K562 (cell line): Measurements from ENCODE around the gene TMEM184A. TPM values are rescaled to one million over a fixed set of nuclear protein-coding genes. Genes with fewer than 3 reads are reported as not detected.

Experiments
- ARID3B ChIP-seq: fragments of 250-450 bp; sonication (Bioruptor Pico); IDR thresholded peaks from 2 replicates; pipeline ENCODE4 v1.4.0; 2020; ENCODE audit warnings: borderline replicate concordance
- ATF3 ChIP-seq, 2 experiments: fragments of 450-650 bp in 1 of 2; sonication (generic) in 1 of 2; formaldehyde crosslinking in 1 of 2; IDR thresholded peaks in 1 of 2; conservative IDR thresholded peaks in 1 of 2; 2 replicates each; pipeline versions ENCODE4 v1.6.1 to v1.8.1; 2016 to 2023; ENCODE audit warnings: mild to moderate bottlenecking in 2 of 2, moderate library complexity in 2 of 2, inconsistent platforms in 1 of 2, missing genetic modification reagents in 1 of 2
- BHLHE40 ChIP-seq: IDR thresholded peaks from 2 replicates; pipeline ENCODE4 v1.6.1; 2011; ENCODE audit warnings: low read length, improper control_type of control experiment
- DDX20 ChIP-seq: fragments of 450-650 bp; IDR thresholded peaks from 2 replicates; pipeline ENCODE4 v1.6.1; 2016; ENCODE audit warnings: missing genetic modification characterization, low read depth, mild to moderate bottlenecking, missing compliant biosample characterization, moderate library complexity
- ELK1 ChIP-seq: sonication (generic); formaldehyde crosslinking; IDR thresholded peaks from 2 replicates; pipeline ENCODE4 v1.8.1; 2022; ENCODE audit warnings: missing genetic modification reagents
- ETV6 ChIP-seq, 3 experiments: fragments of 150-350 bp in 1 of 3; sonication (generic) in 1 of 3; formaldehyde crosslinking in 1 of 3; IDR thresholded peaks; 2 replicates each; pipeline versions ENCODE4 v1.6.1 to v1.8.0; 2014 to 2022; ENCODE audit warnings: borderline replicate concordance in 2 of 3, low read depth in 2 of 3, antibody characterized with exemption in 1 of 3, low read length in 1 of 3, mild to moderate bottlenecking in 1 of 3, missing genetic modification reagents in 1 of 3
- FOXA3 ChIP-seq, 2 experiments: fragments of 450-650 bp in 1 of 2; sonication (generic) in 1 of 2; formaldehyde crosslinking; IDR thresholded peaks in 1 of 2; conservative IDR thresholded peaks in 1 of 2; 2 replicates each; pipeline versions ENCODE4 v1.4.0 to v1.8.0; 2020 to 2022; ENCODE audit warnings: mild to moderate bottlenecking in 2 of 2, missing genetic modification reagents in 1 of 2
- KDM2B ChIP-seq: fragments of 250-450 bp; sonication (Bioruptor Pico); IDR thresholded peaks from 2 replicates; pipeline ENCODE4 v1.8.0; 2021; ENCODE audit warnings: mild to moderate bottlenecking, moderate library complexity
- MITF ChIP-seq: IDR thresholded peaks from 2 replicates; pipeline ENCODE4 v1.6.1; 2014; ENCODE audit warnings: antibody characterized with exemption
- MYBL2 ChIP-seq, 2 experiments: fragments of 450-650 bp in 1 of 2; sonication (generic) in 1 of 2; formaldehyde crosslinking in 1 of 2; IDR thresholded peaks; 2 replicates each; pipeline versions ENCODE4 v1.6.1 to v1.8.1; 2017 to 2022; ENCODE audit warnings: borderline replicate concordance in 1 of 2, inconsistent platforms in 1 of 2, low read depth in 1 of 2, mild to moderate bottlenecking in 1 of 2, missing genetic modification reagents in 1 of 2, moderate library complexity in 1 of 2
- NFYB ChIP-seq: IDR thresholded peaks from 2 replicates; pipeline ENCODE4 v1.6.1; 2011; ENCODE audit warnings: mild to moderate bottlenecking, moderate library complexity; ENCODE audit not compliant: insufficient read length; ENCODE audit errors: extremely low read depth
- PHTF2 ChIP-seq: fragments of 250-450 bp; sonication (Bioruptor Pico); IDR thresholded peaks from 2 replicates; pipeline ENCODE4 v1.5.0; 2021; ENCODE audit warnings: mild to moderate bottlenecking
- POLR2A ChIP-seq: fragments of 450-650 bp; conservative IDR thresholded peaks from 2 replicates; pipeline ENCODE4 v1.6.1; 2016
- POLR2H ChIP-seq: IDR thresholded peaks from 2 replicates; pipeline ENCODE4 v1.6.1; 2016; ENCODE audit warnings: missing genetic modification characterization, low read depth, mild to moderate bottlenecking, control low read depth, missing compliant biosample characterization, moderate library complexity
- POLR3A ChIP-seq: IDR thresholded peaks from 2 replicates; pipeline ENCODE4 v1.6.1; 2011; ENCODE audit warnings: borderline replicate concordance, mild to moderate bottlenecking, moderate library complexity; ENCODE audit not compliant: insufficient read length, insufficient read depth; ENCODE audit errors: extremely low read depth
- SP1 ChIP-seq: sonication (generic); formaldehyde crosslinking; IDR thresholded peaks from 2 replicates; pipeline ENCODE4 v1.8.1; 2022; ENCODE audit warnings: mild to moderate bottlenecking, missing genetic modification reagents
- SREBF1 ChIP-seq: fragments of 150-350 bp; IDR thresholded peaks from 2 replicates; pipeline ENCODE4 v1.6.1; 2014; ENCODE audit warnings: antibody characterized with exemption, low read depth, low read length, borderline replicate concordance
- ZBTB7A ChIP-seq: IDR thresholded peaks from 2 replicates; pipeline ENCODE4 v1.6.1; 2011; ENCODE audit warnings: low read depth, mild to moderate bottlenecking, low read length, moderate library complexity, borderline replicate concordance; ENCODE audit not compliant: control insufficient read depth
- ZKSCAN1 ChIP-seq: fragments of 150-350 bp; IDR thresholded peaks from 2 replicates; pipeline ENCODE4 v1.6.1; 2016; ENCODE audit warnings: low read depth, low read length
- ZNF165 ChIP-seq: fragments of 250-450 bp; sonication (Bioruptor Pico); IDR thresholded peaks from 2 replicates; pipeline ENCODE4 v1.4.0; 2020; ENCODE audit warnings: borderline replicate concordance
- ZNF316 ChIP-seq: fragments of 450-650 bp; IDR thresholded peaks from 2 replicates; pipeline ENCODE4 v1.6.1; 2016
- polyA plus RNA-seq, 8 experiments: library from polyadenylated mRNA; depleted of rRNA in 4 of 8; stranded (reverse) in 5 of 8; unstranded in 3 of 8; fragments of >200 nt; fragmentation: Nextera tagmentation in 2 of 8; fragmentation: Illumina TruSeq in 1 of 8; extraction: Ambion mirVana in 2 of 8; extraction: Trizol in 1 of 8; gene quantifications; 2 replicates each; pipeline versions ENCODE4 v1.2.1 to v1.2.3, GENCODE V29; 2011 to 2014; ENCODE audit warnings: inconsistent platforms in 1 of 8, missing spikeins in 1 of 8
- total RNA-seq, 7 experiments: library from RNA; depleted of rRNA in 6 of 7; stranded (reverse); fragments of >200 nt in 6 of 7; fragmentation: Illumina TruSeq in 2 of 7; extraction: Trizol in 2 of 7; gene quantifications; 2 replicates each; pipeline versions ENCODE4 v1.2.1 to v1.2.3, GENCODE V29; 2011 to 2021; ENCODE audit warnings: low replicate concordance in 1 of 7

TMEM184A gene
- total and polyA plus RNA-seq, 9 of the 15 experiments (the other 6 are each of a cell fraction or from before 2014, with no cell fraction given) = 0.10 to 0.18 (median 0.11) TPM; not detected in 6

GRCh38 chr7:1531263-1531978, 24.6 kb downstream of the TMEM184A start (continued):
- TF ChIP-seq ETV6 (IDR thresholded peaks at IDR 0.05; ENCODE audit: borderline replicate concordance in 1 of 2, low read depth in 2 of 2, low read length in 1 of 2) = no peak
- no peak for TF ChIP-seq ETV6 (CRISPR knock-in tag; IDR thresholded peaks at IDR 0.05; ENCODE audit: borderline replicate concordance)
- TF ChIP-seq FOXA3 (CRISPR knock-in tag; conservative IDR thresholded peaks at IDR 0.05 in 1 of 2, IDR thresholded peaks at IDR 0.05 in 1 of 2) = no peak
- no peak for TF ChIP-seq ZKSCAN1
- TF ChIP-seq ATF3 (IDR thresholded peaks at IDR 0.05) = no peak
- no peak for TF ChIP-seq ATF3 (CRISPR knock-in tag; conservative IDR thresholded peaks at IDR 0.05)
- TF ChIP-seq POLR3A = no peak
- TF ChIP-seq POLR2H (tag) = no peak
- no peak for TF ChIP-seq ZNF316
- no peak for TF ChIP-seq MYBL2 (IDR thresholded peaks at IDR 0.05; ENCODE audit: low read depth)
- no peak for TF ChIP-seq MYBL2 (CRISPR knock-in tag; IDR thresholded peaks at IDR 0.05; ENCODE audit: borderline replicate concordance)
- no peak for TF ChIP-seq PHTF2 (CRISPR knock-in tag)
- TF ChIP-seq ZNF165 = no peak
- no peak for TF ChIP-seq POLR2A
- TF ChIP-seq MITF = no peak
- no peak for TF ChIP-seq DDX20 (tag)
- no peak for TF ChIP-seq KDM2B (CRISPR knock-in tag)
- no peak for TF ChIP-seq SREBF1
- TF ChIP-seq ELK1 (CRISPR knock-in tag) = no peak
- TF ChIP-seq SP1 (CRISPR knock-in tag) = peak; percentile 28; the same call in 1 of the 2 replicates
- no peak for TF ChIP-seq ARID3B (CRISPR knock-in tag)
- TF ChIP-seq ZBTB7A = peak; percentile 40; the same call in 1 of the 2 replicates
- peak; percentile 57; the same call in 1 of the 2 replicates for TF ChIP-seq BHLHE40
- no peak for TF ChIP-seq NFYB
